GM19467 (cell line): ENCODE data around the gene AGBL4.

Experiments
- ATAC-seq: cut with Tn5 transposase; IDR thresholded peaks from one replicate; pipeline ENCODE4 v1.9.1; 2021; ENCODE audit warnings: mild to moderate bottlenecking, moderate library complexity; ENCODE audit not compliant: unreplicated experiment

AGBL4 gene

DNA sequence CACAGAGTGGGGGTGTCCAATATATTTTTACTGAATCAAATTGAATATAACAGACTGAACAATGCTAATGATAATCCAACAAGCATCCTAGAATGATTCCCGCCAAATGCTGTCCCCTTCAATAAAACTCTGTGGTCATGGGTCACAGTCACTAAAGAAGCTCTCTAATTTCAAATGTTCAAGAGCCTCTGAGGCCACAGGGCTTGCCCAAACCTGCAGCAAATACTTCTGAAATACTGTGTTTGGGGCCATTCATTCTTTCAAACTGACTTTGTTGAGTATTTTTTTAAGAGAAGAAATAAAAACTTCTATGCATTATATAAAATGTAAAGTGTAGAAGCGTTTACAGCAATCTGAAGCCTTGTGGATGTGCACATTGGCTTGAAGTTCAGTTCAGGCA, 1239.5 kb downstream of the AGBL4 start:
- no peak for ATAC-seq

- ATAC-seq: no peak
Measured at GRCh38 chr1:48777219-48777895, 1246.4 kb downstream of the AGBL4 start.

GRCh38 chr1:48776393-48777218, 1247.1 kb downstream of the AGBL4 start, which contains the start of gene BEND5:
Gene BEND5 (minus strand): TSS chr1:48776891. CDS start chr1:48776831, 60 bp downstream.
- ATAC-seq: no peak

DNA sequence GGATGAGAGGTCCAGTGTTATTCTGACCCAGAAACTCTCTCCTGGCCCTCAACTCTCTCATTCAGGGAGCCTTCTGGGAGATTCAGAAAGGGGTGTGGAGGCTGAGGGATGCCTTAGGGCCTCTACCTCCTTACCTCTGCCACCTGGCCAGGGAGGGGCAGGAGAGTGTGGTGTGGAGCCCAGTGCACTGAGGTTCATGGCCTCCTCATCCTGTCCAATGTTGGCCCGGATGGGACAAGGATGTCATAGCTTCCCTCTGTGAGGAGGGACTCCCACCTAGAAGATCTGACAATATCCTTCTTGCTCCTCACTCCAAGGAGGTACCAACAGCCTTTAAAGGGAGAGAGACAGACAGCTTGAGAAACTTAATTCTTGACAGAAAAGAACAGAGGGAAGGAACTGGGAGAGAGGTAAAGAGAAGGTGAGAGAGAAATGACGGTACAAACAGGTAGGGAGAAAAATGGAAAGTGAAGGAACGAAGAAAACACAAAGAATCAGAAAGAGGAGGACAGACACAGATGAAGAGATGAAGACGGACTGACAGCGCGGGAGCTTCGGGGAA, 1247.8 kb downstream of the AGBL4 start:
- ATAC-seq: no peak

- ATAC-seq: no peak
Measured at GRCh38 chr1:48773133-48773532, 1250.6 kb downstream of the AGBL4 start.

- no peak for ATAC-seq
Measured at GRCh38 chr1:48772211-48772610, 1251.5 kb downstream of the AGBL4 start.

- no peak for ATAC-seq
Measured at GRCh38 chr1:48771561-48771960, 1252.2 kb downstream of the AGBL4 start.

DNA sequence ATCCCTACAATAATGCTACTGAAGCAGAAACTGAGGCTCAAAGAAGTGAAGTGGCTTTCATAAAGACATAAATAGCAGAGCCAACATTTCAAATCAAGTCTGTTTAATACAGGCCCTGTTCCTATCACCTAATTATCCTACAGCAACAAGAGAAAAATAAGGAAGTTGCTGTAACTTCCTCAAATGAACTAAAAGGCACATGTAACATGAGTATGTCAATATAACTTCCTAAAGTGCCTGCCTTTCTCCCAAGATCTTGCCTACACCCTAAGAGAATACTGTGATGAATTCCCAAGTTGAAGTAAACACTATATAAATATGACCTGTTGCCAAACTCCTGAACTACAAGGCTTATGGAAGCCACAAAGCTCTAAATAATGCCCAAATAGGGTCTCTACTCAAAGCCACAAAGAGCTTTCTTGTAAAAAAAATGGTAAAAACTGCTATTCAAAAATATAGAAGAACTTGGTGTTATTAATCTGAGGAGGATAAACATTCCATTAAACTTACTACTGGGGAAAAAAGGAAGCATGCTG, 1255.7 kb downstream of the AGBL4 start:
- no peak for ATAC-seq

- no peak for ATAC-seq
Measured at GRCh38 chr1:48765335-48765734, 1258.4 kb downstream of the AGBL4 start.

DNA sequence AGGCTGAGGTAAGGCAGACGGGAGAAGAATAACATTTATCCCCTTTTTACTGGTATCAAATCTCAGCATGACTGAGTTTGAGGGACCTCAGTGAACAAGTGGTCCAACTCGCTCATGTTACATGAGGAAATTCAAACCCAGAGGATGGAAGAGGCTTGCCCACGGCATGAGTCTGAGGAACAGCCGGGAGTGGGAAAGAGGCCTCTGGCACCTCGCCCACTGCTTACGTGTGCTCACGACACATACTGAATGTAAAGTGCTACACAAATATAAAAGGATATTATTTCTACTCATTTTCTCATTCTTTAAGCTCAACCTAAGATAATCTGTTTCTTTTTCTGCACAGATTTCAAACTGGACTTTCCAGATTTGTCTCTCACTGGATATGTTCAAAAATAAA, 1261.8 kb downstream of the AGBL4 start:
- ATAC-seq: no peak

- no peak for ATAC-seq
Measured at GRCh38 chr1:48761411-48761810, 1262.3 kb downstream of the AGBL4 start.

DNA sequence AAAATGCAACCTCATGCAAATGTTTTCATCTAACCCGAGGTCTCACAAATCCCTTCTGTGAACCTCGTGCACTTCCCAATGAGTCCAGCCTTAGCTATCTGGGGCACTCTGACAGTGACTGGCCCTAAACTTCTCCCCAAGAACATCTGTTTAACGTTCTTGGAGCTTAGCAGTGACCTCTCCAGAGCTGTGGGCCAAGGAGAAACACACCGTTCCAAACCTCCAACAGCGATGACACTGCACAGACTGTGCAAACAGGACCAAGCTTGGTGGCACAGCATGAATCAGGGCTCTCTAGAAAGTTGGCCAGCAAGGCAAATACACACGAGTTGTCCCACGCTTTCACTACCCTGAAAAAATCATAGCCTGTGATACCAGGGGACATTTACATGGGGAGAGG, 1262.9 kb downstream of the AGBL4 start:
- no peak for ATAC-seq

- no peak for ATAC-seq
Measured at GRCh38 chr1:48758976-48759375, 1264.8 kb downstream of the AGBL4 start.

GRCh38 chr1:48757363-48757762, 1266.4 kb downstream of the AGBL4 start:
- no peak for ATAC-seq

DNA sequence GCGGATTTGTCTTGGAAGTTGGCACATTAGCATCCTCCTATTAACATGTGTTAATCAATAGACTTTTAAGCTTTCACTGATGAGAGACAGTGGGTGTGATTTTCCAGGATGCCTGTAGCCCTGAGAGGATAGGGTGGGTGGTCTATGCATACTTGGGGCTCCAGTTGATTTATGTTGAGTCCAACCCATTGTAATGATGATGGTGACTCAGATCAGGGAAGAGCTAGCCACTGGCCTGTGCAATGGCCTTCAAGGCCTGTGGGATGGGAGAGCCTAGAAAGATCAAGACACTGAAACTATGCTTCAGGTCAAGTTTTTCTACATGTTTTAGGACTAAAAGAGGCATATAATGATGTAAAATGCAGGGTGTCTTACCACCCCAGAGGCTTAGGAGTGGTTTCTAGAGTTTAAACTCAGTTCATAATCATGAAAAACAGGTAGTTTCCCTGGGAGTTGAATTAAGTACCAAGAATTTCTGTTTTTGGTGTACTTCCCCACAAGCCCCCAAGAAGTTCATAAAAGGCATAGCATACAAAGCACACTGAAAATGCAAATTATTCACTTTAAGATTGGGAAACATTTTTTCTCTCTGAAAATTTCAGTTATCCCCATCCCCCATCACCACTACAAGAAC, 1267.0 kb downstream of the AGBL4 start:
- ATAC-seq: no peak

GRCh38 chr1:48753293-48753692, 1270.5 kb downstream of the AGBL4 start:
- no peak for ATAC-seq

- ATAC-seq: peak; percentile 94
Measured at GRCh38 chr1:48750109-48750508, 1273.6 kb downstream of the AGBL4 start.

DNA sequence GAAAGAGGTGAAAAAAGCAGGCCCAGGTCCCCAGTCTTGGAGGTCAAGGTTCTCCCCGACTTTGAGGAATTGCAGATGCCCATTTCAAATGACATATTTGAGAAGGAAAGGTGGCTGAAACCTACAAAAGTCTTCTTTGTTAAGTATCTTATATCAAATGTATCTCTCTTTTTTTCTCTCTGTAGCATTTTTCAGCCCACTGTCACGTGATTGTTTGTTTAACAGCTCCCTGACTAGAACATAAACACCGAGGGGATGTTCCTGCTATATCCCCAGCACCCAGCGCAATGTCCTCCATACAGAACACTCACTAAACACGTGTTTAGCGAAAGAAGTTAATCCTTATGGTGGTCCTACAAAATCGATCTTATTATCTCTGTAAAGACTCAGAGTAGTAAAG, 1274.7 kb downstream of the AGBL4 start:
- no peak for ATAC-seq

DNA sequence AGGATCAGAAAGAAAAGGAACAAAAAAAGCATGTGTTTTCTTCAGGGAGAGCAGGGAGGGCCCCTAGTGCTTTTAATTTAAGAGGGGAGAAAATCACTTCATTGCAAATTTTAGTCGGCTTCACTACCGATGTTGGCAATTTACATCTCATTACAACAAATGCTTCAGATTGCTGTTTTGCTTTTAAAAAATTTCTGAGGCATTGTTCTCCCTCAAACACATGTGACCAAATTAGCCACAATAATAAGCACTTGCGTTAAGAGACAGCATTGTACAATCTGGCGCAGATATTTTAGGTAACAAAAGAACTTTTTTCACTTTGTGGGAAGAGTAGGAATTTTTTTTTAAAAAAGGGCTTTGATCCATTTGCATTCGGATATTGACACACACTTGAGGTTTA, 1276.8 kb downstream of the AGBL4 start:
- ATAC-seq: no peak

GRCh38 chr1:48744032-48744431, 1279.7 kb downstream of the AGBL4 start:
- ATAC-seq: no peak

- no peak for ATAC-seq
Measured at GRCh38 chr1:48743480-48743879, 1280.3 kb downstream of the AGBL4 start.
